ENCODE results near the gene TMEM94.

The TMEM94 gene

DNA sequence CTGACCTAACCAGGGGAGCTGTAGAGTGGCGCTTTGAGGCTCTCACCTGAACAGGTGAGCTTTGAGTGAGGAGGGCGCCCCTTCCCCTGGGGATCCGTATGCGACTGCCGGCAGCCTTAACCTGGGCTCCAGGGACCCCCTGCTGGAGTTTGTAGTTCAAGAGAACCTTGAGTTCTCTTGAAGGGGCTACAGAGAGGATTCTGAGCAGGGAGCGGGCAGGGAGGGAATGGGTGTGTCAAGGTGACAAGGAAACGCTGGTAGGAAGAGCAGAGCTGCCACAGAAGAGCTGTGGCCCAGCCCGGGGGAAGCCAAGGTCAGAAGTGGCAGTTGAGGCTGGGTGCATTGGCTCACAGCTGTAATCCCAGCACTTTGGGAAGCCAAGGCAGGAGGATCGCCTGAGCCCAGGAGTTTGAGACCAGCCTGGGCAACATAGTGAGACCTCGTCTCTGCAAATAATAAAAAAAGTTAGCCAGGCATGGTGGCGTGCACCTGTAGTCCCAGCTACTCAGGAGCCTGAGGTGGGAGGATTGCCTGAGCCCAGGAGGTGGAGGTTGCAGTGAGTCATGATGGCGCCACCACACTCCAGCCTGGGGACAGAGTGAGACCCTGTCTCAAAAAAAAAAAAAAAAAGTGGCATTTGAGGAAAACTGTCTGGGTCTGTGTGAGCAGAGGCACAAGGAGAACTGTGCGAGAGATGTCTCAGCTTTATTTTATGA, 70.3 kb downstream of the TMEM94 start:
- no peaks in the 10 kb centered on the region for H3K36me3 ChIP-seq (replicated peaks; ENCODE audit: insufficient read depth, low read length)
- no peaks in the 10 kb centered on the region for H3K9me3 ChIP-seq (replicated peaks; ENCODE audit: insufficient read depth, low read length)
- no peak overlapping the region for H3K9ac ChIP-seq (ENCODE audit: low read length)
- no peak overlapping the region; the same call in 1 of the 2 replicates for H2AFZ ChIP-seq (ENCODE audit: low read length)
- no peak overlapping the region for H3K27ac ChIP-seq (ENCODE audit: low read length)
- no peaks in the 10 kb centered on the region for H4K20me1 ChIP-seq (ENCODE audit: insufficient read depth, low read length)
- peak overlapping the region; percentile 61 for H3K4me3 ChIP-seq (ENCODE audit: low read length)
- H3K4me2 ChIP-seq (ENCODE audit: low read depth, low read length): peak overlapping the region; percentile 83
- H3K9me2 ChIP-seq (replicated peaks; ENCODE audit: insufficient read depth, low read length): no peaks in the 10 kb centered on the region
- TF ChIP-seq EZH2phosphoT487 (IDR thresholded peaks at IDR 0.05; ENCODE audit: low read length) (no peak), EZH2 (optimal IDR thresholded peaks at IDR 0.05; ENCODE audit: low read depth, low read length) (no peak)
- TF ChIP-seq, protein P1, sequence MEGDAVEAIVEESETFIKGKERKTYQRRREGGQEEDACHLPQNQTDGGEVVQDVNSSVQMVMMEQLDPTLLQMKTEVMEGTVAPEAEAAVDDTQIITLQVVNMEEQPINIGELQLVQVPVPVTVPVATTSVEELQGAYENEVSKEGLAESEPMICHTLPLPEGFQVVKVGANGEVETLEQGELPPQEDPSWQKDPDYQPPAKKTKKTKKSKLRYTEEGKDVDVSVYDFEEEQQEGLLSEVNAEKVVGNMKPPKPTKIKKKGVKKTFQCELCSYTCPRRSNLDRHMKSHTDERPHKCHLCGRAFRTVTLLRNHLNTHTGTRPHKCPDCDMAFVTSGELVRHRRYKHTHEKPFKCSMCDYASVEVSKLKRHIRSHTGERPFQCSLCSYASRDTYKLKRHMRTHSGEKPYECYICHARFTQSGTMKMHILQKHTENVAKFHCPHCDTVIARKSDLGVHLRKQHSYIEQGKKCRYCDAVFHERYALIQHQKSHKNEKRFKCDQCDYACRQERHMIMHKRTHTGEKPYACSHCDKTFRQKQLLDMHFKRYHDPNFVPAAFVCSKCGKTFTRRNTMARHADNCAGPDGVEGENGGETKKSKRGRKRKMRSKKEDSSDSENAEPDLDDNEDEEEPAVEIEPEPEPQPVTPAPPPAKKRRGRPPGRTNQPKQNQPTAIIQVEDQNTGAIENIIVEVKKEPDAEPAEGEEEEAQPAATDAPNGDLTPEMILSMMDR (IDR thresholded peaks at IDR 0.05; ENCODE audit: low read length): no peak
- H3K79me2 ChIP-seq (ENCODE audit: low read length): no peaks in the 10 kb centered on the region
- no peak for DNase-seq
- H3F3A ChIP-seq (ENCODE audit: insufficient read depth, low read length): 0 out of 2 replicates have a peak, but pooled peaks cover 3% of the 10 kb centered on the region
- no peaks in the 10 kb centered on the region for H3K27me3 ChIP-seq (replicated peaks; ENCODE audit: insufficient read depth, low read length)
- peaks cover 11% of the 10 kb centered on the region for H3K4me1 ChIP-seq (ENCODE audit: low read length)

DNA sequence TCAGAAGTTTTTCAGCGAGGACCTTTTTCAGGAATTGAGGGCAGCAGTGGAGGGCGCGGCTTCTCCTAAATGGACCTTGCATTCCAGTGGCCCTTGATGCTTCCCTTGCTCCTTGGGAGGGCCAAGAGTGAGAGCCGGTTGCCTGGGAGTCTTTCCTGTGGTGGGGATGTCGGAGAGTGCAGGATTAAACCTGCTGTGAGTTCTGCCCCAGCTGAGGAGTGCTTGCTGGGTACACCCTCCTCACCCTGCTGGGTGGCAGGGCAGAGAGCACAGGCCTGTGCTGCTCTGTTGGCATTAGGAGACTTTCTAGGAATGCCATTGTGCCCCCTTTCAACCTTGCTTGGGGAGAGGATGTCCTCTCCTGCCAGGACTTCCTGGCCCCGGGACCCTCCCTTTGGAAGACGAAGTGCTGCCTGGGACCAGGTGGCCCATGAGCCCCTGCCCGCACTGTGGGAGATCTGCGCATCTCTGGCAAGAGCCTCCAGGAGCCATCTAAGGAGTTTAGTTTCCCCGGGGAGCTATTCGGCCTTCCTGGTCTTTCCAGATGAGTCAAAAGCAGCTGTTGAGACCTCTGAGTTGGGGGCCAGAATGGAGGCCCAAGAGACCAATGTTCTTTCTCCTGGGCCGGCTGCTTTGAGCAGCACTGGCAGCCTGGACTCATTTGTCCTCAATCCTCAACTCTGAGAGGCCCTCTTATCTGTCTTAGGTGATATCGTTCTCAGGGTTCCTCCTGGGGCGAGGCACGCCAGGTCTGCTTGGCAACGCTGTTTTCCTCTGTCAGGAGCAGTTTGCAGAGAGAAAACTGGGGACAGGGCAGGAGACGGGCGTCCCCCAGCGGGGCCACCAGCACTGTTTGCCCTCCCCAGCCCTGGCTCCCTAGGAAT, 74.6 kb downstream of the TMEM94 start:
- peaks cover 6% of the 10 kb centered on the region; the same call in 1 of the 2 replicates for H3K4me1 ChIP-seq (ENCODE audit: low read length)
- no peak overlapping the region for H3K9ac ChIP-seq (ENCODE audit: low read length)
- no peak overlapping the region for H2AFZ ChIP-seq (ENCODE audit: low read length)
- no peak overlapping the region for H3K4me3 ChIP-seq (ENCODE audit: low read length)
- H3K4me2 ChIP-seq (ENCODE audit: low read depth, low read length): no peak overlapping the region
- H3K9me3 ChIP-seq (replicated peaks; ENCODE audit: insufficient read depth, low read length): no peaks in the 10 kb centered on the region
- no peaks in the 10 kb centered on the region for H3K79me2 ChIP-seq (ENCODE audit: low read length)
- H3F3A ChIP-seq (ENCODE audit: insufficient read depth, low read length): no peaks in the 10 kb centered on the region
- no peak for DNase-seq
- no peaks in the 10 kb centered on the region for H3K9me2 ChIP-seq (replicated peaks; ENCODE audit: insufficient read depth, low read length)
- H3K36me3 ChIP-seq (replicated peaks; ENCODE audit: insufficient read depth, low read length): no peaks in the 10 kb centered on the region
- TF ChIP-seq, protein P1 (IDR thresholded peaks at IDR 0.05; ENCODE audit: low read length): no peak
- TF ChIP-seq EZH2 (optimal IDR thresholded peaks at IDR 0.05; ENCODE audit: low read depth, low read length): no peak
- no peak for TF ChIP-seq EZH2phosphoT487 (IDR thresholded peaks at IDR 0.05; ENCODE audit: low read length)
- H3K27ac ChIP-seq (ENCODE audit: low read length): no peak overlapping the region
- H4K20me1 ChIP-seq (ENCODE audit: insufficient read depth, low read length): no peaks in the 10 kb centered on the region
- no peaks in the 10 kb centered on the region for H3K27me3 ChIP-seq (replicated peaks; ENCODE audit: insufficient read depth, low read length)

DNA sequence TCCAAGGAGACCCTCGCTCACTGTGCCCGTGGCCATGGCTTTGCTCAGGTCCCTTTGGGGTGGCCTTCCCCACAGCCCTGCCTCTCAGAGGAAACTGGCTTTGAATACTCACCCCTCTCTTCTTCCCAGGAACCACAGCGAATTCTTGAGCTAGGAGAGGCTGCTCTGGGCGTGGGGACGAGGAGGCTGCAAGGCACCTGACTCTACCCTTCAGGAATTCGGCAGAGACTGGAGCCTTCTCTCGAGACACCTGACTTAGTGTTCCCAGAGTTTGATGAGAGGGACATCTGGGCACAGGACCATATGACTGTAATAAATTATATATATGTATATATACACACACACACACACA, 75.3 kb downstream of the TMEM94 start:
- Histone ChIP-seq H3K4me3 (ENCODE audit: low read length) (no peak overlapping the region), H3K27me3 (replicated peaks; ENCODE audit: insufficient read depth, low read length) (no peaks in the 10 kb centered on the region), H3K79me2 (ENCODE audit: low read length) (no peaks in the 10 kb centered on the region), H3K36me3 (replicated peaks; ENCODE audit: insufficient read depth, low read length) (no peaks in the 10 kb centered on the region), H4K20me1 (ENCODE audit: insufficient read depth, low read length) (no peaks in the 10 kb centered on the region), H3K9me2 (replicated peaks; ENCODE audit: insufficient read depth, low read length) (no peaks in the 10 kb centered on the region), H3K9me3 (replicated peaks; ENCODE audit: insufficient read depth, low read length) (no peaks in the 10 kb centered on the region), H3K4me2 (ENCODE audit: low read depth, low read length) (no peak overlapping the region), H2AFZ (ENCODE audit: low read length) (no peak overlapping the region), H3K27ac (ENCODE audit: low read length) (no peak overlapping the region), H3K4me1 (ENCODE audit: low read length) (no peaks in the 10 kb centered on the region), H3K9ac (ENCODE audit: low read length) (no peak overlapping the region), H3F3A (ENCODE audit: insufficient read depth, low read length) (no peaks in the 10 kb centered on the region)
- DNase-seq: no peak
- TF ChIP-seq, protein P1 (IDR thresholded peaks at IDR 0.05; ENCODE audit: low read length): no peak
- TF ChIP-seq EZH2 (optimal IDR thresholded peaks at IDR 0.05; ENCODE audit: low read depth, low read length) (no peak), EZH2phosphoT487 (IDR thresholded peaks at IDR 0.05; ENCODE audit: low read length) (no peak)

Measured in MM.1S (cell line).